NCI-H1105 (cell line): ENCODE measurements around the gene GGT5.
"Not testable (repeated sequence)": the region's sequence is repeated elsewhere in the genome, so short reads cannot be mapped to it uniquely, and the experiment has no call there.

ENCODE experiments used
- DNase-seq: peaks from one replicate; lab custom pipeline; 2025; lab: John Stamatoyannopoulos, UW

Gene GGT5

GRCh38 chr22:24263479-24263878 is 18.6 kb upstream of the GGT5 start:
- DNase-seq: not testable (repeated sequence)

- not testable (repeated sequence) for DNase-seq
These were observed 17.4 kb upstream of the GGT5 start for GRCh38 chr22:24262185-24262749.

- DNase-seq: peak; percentile 15
These were observed 14.6 kb upstream of the GGT5 start for GRCh38 chr22:24259459-24259858.

- DNase-seq: not testable (repeated sequence)
These were observed 11.9 kb upstream of the GGT5 start for GRCh38 chr22:24256736-24257135.

GRCh38 chr22:24256136-24256535 is 11.3 kb upstream of the GGT5 start:
- DNase-seq: not testable (repeated sequence)

- DNase-seq: not testable (repeated sequence)
These were observed 8.2 kb upstream of the GGT5 start for GRCh38 chr22:24253126-24253525.

- DNase-seq: not testable (repeated sequence)
These were observed 6.4 kb upstream of the GGT5 start for GRCh38 chr22:24251286-24251685.

GRCh38 chr22:24249413-24249812 is 4.5 kb upstream of the GGT5 start:
- DNase-seq: not testable (repeated sequence)

- DNase-seq: not testable (repeated sequence)
These were observed 3.7 kb upstream of the GGT5 start for GRCh38 chr22:24248611-24249010.

- DNase-seq: peak; percentile 19
These were observed 2.9 kb upstream of the GGT5 start for GRCh38 chr22:24247564-24248344.

GRCh38 chr22:24247011-24247507 is 2.2 kb upstream of the GGT5 start:
- no peak for DNase-seq

GRCh38 chr22:24245584-24246561 is 991 bp upstream of the GGT5 start:
- not testable (repeated sequence) for DNase-seq

- DNase-seq: no peak
These were observed 616 bp downstream of the GGT5 start for GRCh38 chr22:24244144-24244787.

- not testable (repeated sequence) for DNase-seq
These were observed 1.5 kb downstream of the GGT5 start for GRCh38 chr22:24243417-24243816.

- DNase-seq: not testable (repeated sequence)
These were observed 3.7 kb downstream of the GGT5 start for GRCh38 chr22:24240985-24241692.

GRCh38 chr22:24240381-24240780 is 4.5 kb downstream of the GGT5 start:
- DNase-seq: no peak

- not testable (repeated sequence) for DNase-seq
These were observed 6.7 kb downstream of the GGT5 start for GRCh38 chr22:24238101-24238694.

- DNase-seq: no peak
These were observed 8.2 kb downstream of the GGT5 start for GRCh38 chr22:24236656-24237055.

- no peak for DNase-seq
These were observed 9.6 kb downstream of the GGT5 start for GRCh38 chr22:24235315-24235714.

GRCh38 chr22:24233816-24234215 is 11.1 kb downstream of the GGT5 start:
- no peak for DNase-seq

GRCh38 chr22:24233235-24233634 is 11.6 kb downstream of the GGT5 start:
- DNase-seq: no peak
